SK-N-SH treated with all-trans-retinoic acid at 6 μM for 48 hours (cell line): ENCODE results near the gene HMGCR.
"Not testable (repeated sequence)": the region's sequence is repeated elsewhere in the genome, so short reads cannot be mapped to it uniquely, and the experiment has no call there.

ENCODE experiments used
- ATAC-seq: fragments of 200-7000 bp; cut with Tn5 transposase; 3 replicates; pipeline ENCODE4 v1.9.1; 2020; ENCODE audit warnings: mild to moderate bottlenecking, moderate library complexity
- ARNTL ChIP-seq: fragments of 450-650 bp; formaldehyde crosslinking; IDR thresholded peaks from 2 replicates; pipeline ENCODE4 v1.5.0; 2020; ENCODE audit warnings: low read depth, mild to moderate bottlenecking, moderate library complexity, borderline replicate concordance
- BACH2 ChIP-seq: fragments of 250-450 bp; sonication (Bioruptor Pico); IDR thresholded peaks from 2 replicates; pipeline ENCODE4 v1.9.0; 2021; ENCODE audit warnings: mild to moderate bottlenecking, borderline replicate concordance
- CREB5 ChIP-seq: fragments of 250-450 bp; sonication (Bioruptor Pico); IDR thresholded peaks from 2 replicates; pipeline ENCODE4 v1.5.1; 2020; ENCODE audit warnings: low read depth, mild to moderate bottlenecking, moderate library complexity
- CSRNP3 ChIP-seq: fragments of 250-450 bp; sonication (Bioruptor Pico); IDR thresholded peaks from 2 replicates; pipeline ENCODE4 v1.5.1; 2021; ENCODE audit warnings: mild to moderate bottlenecking, moderate library complexity
- ESRRG ChIP-seq: fragments of 250-450 bp; sonication (Bioruptor Pico); IDR thresholded peaks from 2 replicates; pipeline ENCODE4 v1.6.1; 2021; ENCODE audit warnings: mild to moderate bottlenecking
- GLIS3 ChIP-seq: fragments of 250-450 bp; sonication (Bioruptor Pico); IDR thresholded peaks from 2 replicates; pipeline ENCODE4 v1.5.0; 2020; ENCODE audit warnings: mild to moderate bottlenecking, moderate library complexity
- ISL1 ChIP-seq: fragments of 250-450 bp; sonication (Bioruptor Pico); IDR thresholded peaks from 2 replicates; pipeline ENCODE4 v2.1.2; 2022; ENCODE audit warnings: mild to moderate bottlenecking, moderate library complexity
- OSR1 ChIP-seq: fragments of 250-450 bp; sonication (Bioruptor Pico); IDR thresholded peaks from 2 replicates; pipeline ENCODE4 v1.8.0; 2022; ENCODE audit warnings: moderate library complexity, mild to moderate bottlenecking, inconsistent platforms
- POU6F1 ChIP-seq: fragments of 250-450 bp; sonication (Bioruptor Pico); IDR thresholded peaks from 2 replicates; pipeline ENCODE4 v1.8.0; 2021; ENCODE audit warnings: low read depth, mild to moderate bottlenecking, moderate library complexity, borderline replicate concordance
- RARB ChIP-seq: fragments of 250-450 bp; sonication (Bioruptor Pico); IDR thresholded peaks from 2 replicates; pipeline ENCODE4 v1.8.0; 2021; ENCODE audit warnings: mild to moderate bottlenecking, moderate library complexity
- SNAI2 ChIP-seq: fragments of 250-450 bp; sonication (Bioruptor Pico); IDR thresholded peaks from 2 replicates; pipeline ENCODE4 v1.5.0; 2020; ENCODE audit warnings: mild to moderate bottlenecking, moderate library complexity
- TCF4 ChIP-seq: fragments of 250-450 bp; sonication (Bioruptor Pico); IDR thresholded peaks from 2 replicates; pipeline ENCODE4 v1.8.0; 2021; ENCODE audit warnings: mild to moderate bottlenecking, moderate library complexity, borderline replicate concordance
- TOX ChIP-seq: fragments of 250-450 bp; sonication (Bioruptor Pico); IDR thresholded peaks from 2 replicates; pipeline ENCODE4 v1.8.0; 2021; ENCODE audit warnings: mild to moderate bottlenecking, moderate library complexity, borderline replicate concordance
- TSHZ2 ChIP-seq: fragments of 250-450 bp; sonication (Bioruptor Pico); IDR thresholded peaks from 2 replicates; pipeline ENCODE4 v1.5.0; 2020; ENCODE audit warnings: mild to moderate bottlenecking, moderate library complexity
- ZC3H10 ChIP-seq: fragments of 250-450 bp; sonication (Bioruptor Pico); IDR thresholded peaks from 2 replicates; pipeline ENCODE4 v1.5.1; 2021; ENCODE audit warnings: mild to moderate bottlenecking, moderate library complexity
- ZFP3 ChIP-seq: fragments of 250-450 bp; sonication (Bioruptor Pico); IDR thresholded peaks from 2 replicates; pipeline ENCODE4 v1.5.0; 2020; ENCODE audit warnings: mild to moderate bottlenecking, moderate library complexity
- ZFP30 ChIP-seq: fragments of 450-650 bp; formaldehyde crosslinking; IDR thresholded peaks from 2 replicates; pipeline ENCODE4 v1.5.0; 2022; ENCODE audit warnings: mild to moderate bottlenecking, moderate library complexity
- ZNF565 ChIP-seq: fragments of 450-650 bp; formaldehyde crosslinking; conservative IDR thresholded peaks from 2 replicates; pipeline ENCODE4 v1.5.0; 2020; ENCODE audit warnings: low read depth, mild to moderate bottlenecking, moderate library complexity
- ZNF70 ChIP-seq: fragments of 450-650 bp; formaldehyde crosslinking; IDR thresholded peaks from 2 replicates; pipeline ENCODE4 v1.5.0; 2020; ENCODE audit warnings: mild to moderate bottlenecking, moderate library complexity
- ZNF8 ChIP-seq: fragments of 450-650 bp; formaldehyde crosslinking; IDR thresholded peaks from 2 replicates; pipeline ENCODE4 v1.5.0; 2020; ENCODE audit warnings: mild to moderate bottlenecking, moderate library complexity

Gene HMGCR

GRCh38 chr5:75306746-75307145 is 30.3 kb upstream of the HMGCR start:
- no peak for ATAC-seq
- TF ChIP-seq ZFP3 = no peak
- TF ChIP-seq CREB5 (CRISPR knock-in tag) = no peak
- no peak for TF ChIP-seq TSHZ2 (CRISPR knock-in tag)
- no peak for TF ChIP-seq ZNF70
- no peak for TF ChIP-seq GLIS3 (CRISPR knock-in tag)
- no peak for TF ChIP-seq ARNTL
- no peak for TF ChIP-seq TCF4 (CRISPR knock-in tag)
- no peak for TF ChIP-seq ZFP30
- TF ChIP-seq ZNF565 = no peak
- no peak for TF ChIP-seq ISL1

DNA sequence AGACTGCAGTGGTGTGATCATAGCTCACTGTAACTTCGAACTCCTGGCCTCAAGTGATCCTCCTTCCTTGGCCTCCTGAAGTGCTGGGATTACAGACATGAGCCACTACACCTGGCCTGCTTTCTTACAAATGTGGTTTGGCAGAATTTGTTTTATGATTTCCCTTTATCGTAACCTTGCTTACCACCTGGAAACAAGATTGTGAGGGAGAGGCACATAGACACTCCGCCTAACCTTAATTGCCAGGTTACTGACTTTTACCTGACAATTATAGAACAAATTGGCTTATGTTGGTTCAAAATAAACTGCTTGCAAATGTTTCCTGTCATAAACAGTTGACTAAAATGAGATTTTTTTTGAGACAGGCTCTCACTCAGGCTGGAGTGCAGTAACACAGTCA is 26.8 kb upstream of the HMGCR start:
- ATAC-seq = no peak

DNA sequence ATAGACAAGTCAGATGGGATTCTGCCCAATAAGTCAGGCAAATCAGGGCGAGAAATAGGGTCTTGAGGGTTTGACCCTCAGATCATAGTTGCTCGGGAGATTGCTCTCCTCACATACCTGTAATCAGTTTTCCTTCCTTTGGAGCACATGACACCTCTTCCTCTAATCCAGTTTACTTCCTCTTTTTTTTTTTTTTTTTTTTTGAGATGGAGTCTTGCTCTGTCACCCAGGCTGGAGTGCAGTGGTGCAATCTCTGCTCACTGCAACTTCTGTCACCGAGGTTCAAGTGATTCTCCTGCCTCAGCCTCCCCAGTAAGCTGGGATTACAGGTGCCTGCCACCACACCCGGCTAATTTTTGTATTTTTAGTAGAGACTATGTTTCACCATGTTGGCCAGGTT is 17.9 kb upstream of the HMGCR start:
- not testable (repeated sequence) for ATAC-seq

More for the DNA sequence above, 26.8 kb upstream of the HMGCR start:
- TF ChIP-seq ZC3H10 (CRISPR knock-in tag) = no peak
- no peak for TF ChIP-seq ZNF565
- TF ChIP-seq TCF4 (CRISPR knock-in tag) = no peak
- no peak for TF ChIP-seq BACH2 (CRISPR knock-in tag)
- TF ChIP-seq, all 23 proteins: peak for 0

DNA sequence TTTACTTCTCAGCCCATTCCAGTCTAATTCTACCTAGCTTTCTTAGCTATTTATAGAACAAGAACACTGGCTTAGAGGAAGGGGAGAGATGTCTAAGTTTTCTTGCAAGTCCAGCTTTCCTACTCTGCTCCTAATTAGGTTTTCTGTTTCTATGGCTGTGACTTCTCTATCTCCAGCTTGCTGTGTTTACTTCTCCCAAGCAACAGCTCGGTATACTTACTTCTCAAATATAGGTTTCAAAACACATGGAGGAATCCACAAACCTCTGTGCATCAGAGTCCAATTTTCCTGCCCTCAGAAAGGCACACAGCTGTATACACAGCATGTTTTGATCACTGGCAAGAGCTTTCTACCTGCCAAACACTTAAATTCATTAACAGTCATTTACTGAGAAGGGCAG is 17.4 kb upstream of the HMGCR start:
- TF ChIP-seq CSRNP3 (no peak), ESRRG (no peak), ZNF8 (CRISPR knock-in tag) (no peak), TOX (CRISPR knock-in tag) (no peak), TSHZ2 (CRISPR knock-in tag) (no peak), SNAI2 (CRISPR knock-in tag) (no peak), RARB (CRISPR knock-in tag) (no peak), CREB5 (CRISPR knock-in tag) (no peak), BACH2 (CRISPR knock-in tag) (no peak), ZFP30 (no peak), ZFP3 (no peak), ZNF565 (no peak)
- ATAC-seq = no peak

DNA sequence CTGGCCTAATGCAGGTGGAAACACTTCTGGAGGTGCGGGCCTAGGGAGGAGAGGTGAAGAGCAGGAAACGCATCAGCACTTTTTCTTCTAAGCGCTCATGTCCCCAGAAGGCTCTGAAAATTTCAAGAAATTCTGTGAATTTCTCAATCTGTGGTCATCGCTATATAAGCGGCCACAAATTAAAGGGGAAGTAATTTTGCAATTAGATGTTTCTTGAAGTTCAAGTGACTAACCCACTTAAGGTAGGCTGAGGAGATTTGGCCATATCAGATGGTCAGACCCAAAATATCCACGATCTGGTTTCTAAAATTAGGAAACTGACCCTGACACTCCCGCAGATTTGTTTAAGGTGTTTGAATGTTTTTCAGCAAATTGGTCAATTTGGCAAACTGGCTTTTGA is 16.6 kb upstream of the HMGCR start:
- ATAC-seq = no peak
- TF ChIP-seq CREB5 (CRISPR knock-in tag) (no peak), POU6F1 (no peak), ARNTL (no peak), ESRRG (no peak), TOX (CRISPR knock-in tag) (no peak), OSR1 (no peak), RARB (CRISPR knock-in tag) (no peak), ZNF8 (CRISPR knock-in tag) (no peak), SNAI2 (CRISPR knock-in tag) (no peak), TCF4 (CRISPR knock-in tag) (no peak), ZC3H10 (CRISPR knock-in tag) (no peak), ZNF565 (no peak)
- TF ChIP-seq, all 23 proteins: peak for 0
